HG02885 (cell line): ENCODE results near the gene KLF17.

Experiments
- ATAC-seq: cut with Tn5 transposase; IDR thresholded peaks from one replicate; pipeline ENCODE4 v1.9.1; 2021; ENCODE audit warnings: mild to moderate bottlenecking; ENCODE audit not compliant: unreplicated experiment, poor library complexity

KLF17 gene

GRCh38 chr1:44118682-44119081 is at the start of gene KLF17:
Gene KLF17, plus strand, starts transcription at chr1:44118821. Its CDS starts 87 bp downstream, at chr1:44118908.
- no peak for ATAC-seq

GRCh38 chr1:44071461-44071860 is 47.2 kb upstream of the KLF17 start:
- ATAC-seq = no peak

GRCh38 chr1:44072204-44072603 is 46.4 kb upstream of the KLF17 start:
- ATAC-seq = no peak

DNA sequence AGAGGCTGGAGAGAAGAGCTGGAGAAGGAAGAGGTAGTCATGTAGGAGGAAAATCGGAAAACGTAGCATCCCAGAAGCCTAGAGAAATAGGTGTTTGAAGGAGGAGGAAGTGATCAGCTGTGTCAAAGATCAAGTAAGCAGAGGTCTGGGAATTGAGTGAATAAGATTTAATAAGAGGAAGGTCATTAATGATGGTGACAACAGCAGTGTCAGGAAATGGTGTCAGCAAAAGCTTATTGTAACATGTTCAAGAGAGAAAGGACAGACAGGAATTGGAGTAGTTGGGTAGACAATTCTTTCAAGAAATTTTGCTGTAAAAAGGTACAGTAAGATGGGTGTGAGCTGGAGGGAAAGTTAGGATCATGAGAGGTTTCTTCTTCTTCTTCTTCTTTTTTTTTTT is 45.8 kb upstream of the KLF17 start:
- ATAC-seq = no peak

- ATAC-seq = no peak
Measured at GRCh38 chr1:44073528-44073927, 45.1 kb upstream of the KLF17 start.

DNA sequence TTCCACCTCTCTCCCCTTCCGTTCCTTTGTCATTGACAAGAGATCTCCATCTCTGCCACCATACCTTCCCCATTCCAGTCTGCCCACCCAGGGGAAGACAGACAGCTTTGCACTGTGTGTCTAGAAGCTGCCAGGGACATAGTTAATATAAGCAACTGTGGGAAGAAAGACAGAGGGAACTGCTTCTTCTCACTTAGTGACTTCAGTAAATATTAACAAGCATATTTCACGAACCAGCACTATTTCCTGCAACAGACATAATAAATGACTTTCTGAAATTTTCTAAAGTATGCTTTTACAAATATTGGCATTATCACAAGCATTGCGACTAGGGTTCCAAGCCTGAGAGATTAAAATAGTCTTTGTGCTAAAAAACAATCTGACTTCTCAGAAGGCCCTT is 44.2 kb upstream of the KLF17 start:
- ATAC-seq = no peak

- no peak for ATAC-seq
Measured at GRCh38 chr1:44076066-44076465, 42.6 kb upstream of the KLF17 start.

GRCh38 chr1:44077421-44077820 is 41.2 kb upstream of the KLF17 start:
- no peak for ATAC-seq

- ATAC-seq = no peak
Measured at GRCh38 chr1:44078104-44078503, 40.5 kb upstream of the KLF17 start.

- no peak for ATAC-seq
Measured at GRCh38 chr1:44079566-44079965, 39.1 kb upstream of the KLF17 start.

DNA sequence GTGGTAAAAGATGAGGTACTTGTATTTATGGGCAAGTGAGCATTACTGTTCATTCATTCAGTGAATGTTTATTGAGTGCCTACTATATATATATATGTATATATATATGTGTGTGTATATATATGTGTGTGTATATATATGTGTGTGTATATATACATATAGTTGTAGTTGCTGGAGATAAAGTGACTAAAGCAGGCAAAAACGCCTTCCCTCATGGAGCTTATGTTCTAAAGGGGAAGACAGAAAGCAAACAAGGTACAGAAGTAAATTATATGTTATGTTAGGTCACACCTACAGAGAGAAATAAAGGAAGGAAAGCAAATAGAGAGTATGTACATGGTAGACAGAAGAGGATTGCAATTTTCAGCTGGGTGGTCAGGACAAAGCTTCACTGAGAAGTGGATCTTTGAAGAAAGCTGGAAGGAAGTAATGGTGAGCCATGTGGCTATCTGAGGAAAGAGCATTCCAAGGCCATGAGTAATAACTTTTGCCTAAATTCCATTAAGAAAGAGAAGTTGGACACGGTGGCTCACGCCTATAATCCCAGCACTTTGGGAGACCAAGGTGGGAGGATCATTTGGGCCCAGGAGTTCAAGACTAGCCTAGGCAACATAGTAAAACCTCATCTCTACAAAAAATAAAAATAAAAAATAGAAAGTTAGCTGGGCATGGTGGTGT is 33.5 kb upstream of the KLF17 start:
- no peak for ATAC-seq

DNA sequence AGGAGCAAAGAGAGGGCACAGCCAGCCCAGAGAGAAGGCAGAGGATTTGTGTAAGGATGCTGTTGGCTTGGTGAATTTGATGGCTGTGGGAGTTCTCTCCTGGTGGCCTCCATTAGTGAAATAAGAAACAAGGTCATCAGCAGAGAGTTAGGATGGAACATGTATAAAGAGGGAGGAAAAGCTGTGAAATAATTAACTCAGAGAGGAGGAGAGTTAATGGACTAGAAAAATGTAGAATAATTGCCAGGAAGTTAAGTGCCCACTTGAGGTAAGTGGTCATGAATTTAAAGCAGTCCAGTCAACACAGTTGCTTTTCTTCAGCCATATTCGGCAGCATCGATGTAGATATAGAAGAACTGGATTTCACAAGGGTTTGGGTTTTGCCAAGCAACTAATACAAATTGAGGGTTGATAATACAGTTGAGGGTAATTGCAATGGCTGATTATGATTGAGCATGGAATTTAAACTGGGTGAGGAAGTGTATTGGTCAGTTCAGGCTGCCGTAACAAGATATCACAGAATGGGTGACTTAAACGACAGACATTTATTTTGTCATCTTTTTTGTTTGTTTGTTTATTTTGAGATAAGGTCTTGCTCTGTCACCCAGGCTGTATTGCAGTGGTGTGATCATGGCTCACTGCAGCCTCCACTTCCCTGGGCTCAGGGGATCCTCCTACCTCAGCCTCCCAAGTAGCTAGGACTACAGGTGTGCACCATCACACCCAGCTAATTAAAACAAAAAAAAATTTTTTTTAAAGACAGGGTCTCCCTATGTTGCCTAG is 31.7 kb upstream of the KLF17 start:
- ATAC-seq = no peak

DNA sequence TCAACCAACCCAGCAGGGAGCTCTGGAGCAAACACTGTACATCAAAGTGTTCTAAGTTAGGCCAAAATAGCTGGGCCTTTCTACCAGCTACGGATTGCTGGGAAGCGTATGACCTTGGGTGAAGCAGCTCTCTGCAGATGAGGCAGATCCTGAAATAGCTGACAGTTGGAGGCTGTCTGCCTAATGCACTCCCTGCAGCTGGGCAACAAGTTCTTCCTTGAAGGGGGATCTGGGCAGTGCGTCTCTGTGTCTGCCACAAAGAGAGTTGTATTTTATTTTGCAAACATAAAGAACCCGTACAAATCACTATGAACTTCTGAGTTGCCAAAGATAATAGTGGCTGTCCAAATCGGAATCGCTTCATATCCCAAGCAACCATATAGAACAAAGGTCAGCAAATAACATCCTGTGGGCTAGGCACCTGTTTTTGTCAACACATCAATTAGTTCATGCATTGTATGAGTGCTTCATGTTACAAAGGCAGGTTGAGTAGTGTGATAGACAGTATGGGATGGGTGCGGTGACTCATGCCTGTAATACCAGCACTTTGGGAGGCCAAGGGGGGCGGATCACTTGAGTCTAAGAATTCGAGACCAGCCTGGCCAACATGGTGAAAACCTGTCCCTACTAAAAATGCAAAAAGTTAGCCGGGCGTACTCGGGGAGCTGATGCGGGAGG is 29.1 kb upstream of the KLF17 start:
- no peak for ATAC-seq

GRCh38 chr1:44090429-44091252 is 28.0 kb upstream of the KLF17 start:
- no peak for ATAC-seq

- ATAC-seq = no peak
Measured at GRCh38 chr1:44094047-44094446, 24.6 kb upstream of the KLF17 start.

DNA sequence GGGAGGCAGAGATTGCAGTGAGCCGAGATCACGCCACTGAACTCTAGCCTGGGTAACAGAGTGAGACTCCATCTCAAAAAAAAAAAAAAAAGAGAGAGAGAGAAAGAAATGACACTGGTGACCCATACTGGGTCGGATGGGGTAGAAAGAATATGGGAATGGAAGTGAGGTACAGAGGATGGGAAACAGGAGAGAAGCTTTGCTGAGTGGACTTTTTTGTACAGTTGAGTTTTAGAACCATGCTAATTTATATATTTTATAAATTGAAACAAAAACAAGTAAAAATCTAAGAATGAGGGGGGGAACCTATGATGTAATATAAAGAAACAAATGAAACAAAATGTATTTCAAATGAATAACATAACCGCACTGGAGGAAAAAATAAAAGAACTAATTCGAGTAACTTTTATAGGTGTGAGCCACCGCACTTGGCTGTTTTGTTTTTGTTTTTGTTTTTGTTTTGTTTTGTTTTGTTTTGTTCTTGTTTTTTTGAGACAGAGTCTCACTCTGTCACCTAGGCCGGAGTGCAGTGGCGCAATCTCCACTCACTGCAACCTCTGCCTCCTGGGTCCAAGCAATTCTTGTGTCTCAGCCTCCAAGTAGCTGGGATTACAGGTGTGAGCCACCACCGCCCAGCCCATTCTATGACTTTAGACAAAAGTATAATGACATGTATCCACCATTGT is 18.3 kb upstream of the KLF17 start:
- ATAC-seq = no peak

DNA sequence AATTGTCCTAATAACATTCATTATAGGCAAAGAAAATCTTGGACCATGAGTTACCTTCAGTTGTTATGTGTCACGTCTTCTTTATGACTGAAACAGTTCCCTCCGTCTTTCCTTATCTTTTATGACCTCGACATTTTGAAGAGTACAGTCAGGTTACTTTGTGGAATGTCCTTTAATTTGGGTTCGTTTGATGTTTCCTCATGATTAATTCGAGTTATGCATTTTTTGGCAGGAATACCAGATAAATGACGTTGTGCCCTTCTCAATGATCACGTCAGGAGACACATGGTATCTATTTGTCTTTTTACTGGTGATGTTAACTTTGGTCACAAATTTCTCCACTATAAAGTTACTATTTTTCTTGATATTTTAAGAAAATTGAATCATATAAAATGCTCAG is 17.3 kb upstream of the KLF17 start:
- no peak for ATAC-seq

DNA sequence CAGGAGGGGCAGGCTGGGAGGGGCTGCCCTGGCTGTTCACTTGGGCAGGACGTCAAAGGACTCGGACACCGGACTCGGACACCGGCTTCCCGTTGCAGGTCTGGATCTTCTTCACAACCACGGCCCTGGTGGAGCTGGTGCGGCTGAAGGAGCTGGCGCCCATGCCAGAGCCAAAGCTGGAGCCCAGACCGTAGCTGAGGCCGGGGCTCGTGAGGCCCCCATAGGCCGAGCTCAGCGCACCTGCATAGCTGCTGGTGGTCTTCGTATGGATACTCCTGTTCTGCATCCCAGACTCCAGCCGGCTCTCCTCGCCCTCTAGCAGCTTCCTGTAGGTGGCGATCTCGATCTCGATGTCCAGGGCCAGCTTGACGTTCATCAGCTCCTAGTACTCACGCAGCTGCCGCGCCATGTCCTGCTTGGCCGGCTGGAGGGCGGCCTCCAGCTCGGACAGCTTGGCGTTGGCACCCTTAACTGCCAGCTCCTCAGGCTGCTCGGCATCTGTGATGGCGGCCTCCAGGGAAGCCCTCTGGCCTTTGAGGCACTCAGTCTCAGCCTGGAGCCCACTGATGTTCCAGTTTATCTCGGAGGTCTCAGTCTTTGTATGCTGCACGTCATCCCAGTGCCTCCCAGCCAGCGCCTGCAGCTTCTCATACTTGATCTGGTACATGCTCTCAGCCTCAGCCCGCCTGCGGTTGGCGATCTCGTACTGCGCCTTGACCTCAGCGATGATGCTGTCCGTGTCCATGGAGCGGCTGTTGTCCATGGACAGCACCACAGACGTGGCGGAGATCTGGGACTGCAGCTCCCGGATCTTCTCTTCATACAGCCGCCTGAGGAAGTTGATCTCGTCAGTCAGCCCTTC is 15.1 kb upstream of the KLF17 start:
- ATAC-seq = no peak

DNA sequence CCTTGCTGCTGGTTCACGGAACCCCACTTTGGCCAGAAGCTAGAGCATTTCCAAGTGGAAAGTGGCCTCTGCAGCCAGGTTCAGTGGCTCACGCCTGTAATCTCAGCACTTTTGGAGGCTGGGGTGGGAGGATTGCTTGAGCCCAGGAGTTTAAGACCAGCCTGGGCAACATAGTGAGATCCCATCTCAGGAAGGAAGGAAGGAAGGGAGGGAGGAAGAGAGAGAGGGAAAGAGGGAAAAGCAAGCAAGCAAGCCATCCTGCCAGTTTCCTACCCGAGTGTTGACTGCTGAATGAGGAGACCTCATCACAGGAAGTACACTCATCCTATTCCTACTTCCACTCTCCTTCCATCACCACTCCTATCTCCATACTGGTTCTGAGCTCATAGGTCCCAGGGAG is 12.8 kb upstream of the KLF17 start:
- ATAC-seq = no peak
